OCI-LY7 (cell line): Measurements from ENCODE around the gene VWF.

Experiments
- EZH2phosphoT487 ChIP-seq: fragments of 200-600 bp; sonication (generic); IDR thresholded peaks from 2 replicates; pipeline ENCODE4 v1.6.1; 2018; ENCODE audit warnings: low read depth, borderline replicate concordance, mild to moderate bottlenecking, mixed run types, antibody characterized with exemption, low read length, moderate library complexity, mixed read lengths
- TF ChIP-seq, protein P1 (sequence below): fragments of 200-600 bp; sonication (generic); conservative IDR thresholded peaks from 2 replicates; pipeline ENCODE4 v1.5.1; 2014; ENCODE audit warnings: mild to moderate bottlenecking, antibody characterized with exemption, low read length, moderate library complexity, mixed read lengths

DNA sequence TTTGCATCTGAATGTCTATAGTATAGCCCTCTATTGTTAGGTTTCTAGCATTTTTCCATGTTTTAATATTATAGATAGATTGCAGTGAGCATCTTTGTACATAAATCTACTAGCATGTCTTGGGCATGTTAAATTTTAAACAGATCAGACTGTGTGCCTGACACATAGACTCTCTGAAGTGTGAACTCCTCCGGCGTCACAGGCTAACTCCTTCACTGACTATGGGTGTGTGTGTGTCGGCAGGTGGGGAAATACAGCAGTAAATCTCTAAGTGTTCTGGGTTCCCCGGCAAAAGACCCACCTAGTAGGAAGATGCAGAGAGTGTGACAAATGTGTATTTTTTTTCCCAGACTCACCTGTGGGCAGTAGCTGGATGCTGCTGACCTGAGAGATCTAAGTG, 2.3 kb downstream of the VWF start:
- TF ChIP-seq, protein P1, sequence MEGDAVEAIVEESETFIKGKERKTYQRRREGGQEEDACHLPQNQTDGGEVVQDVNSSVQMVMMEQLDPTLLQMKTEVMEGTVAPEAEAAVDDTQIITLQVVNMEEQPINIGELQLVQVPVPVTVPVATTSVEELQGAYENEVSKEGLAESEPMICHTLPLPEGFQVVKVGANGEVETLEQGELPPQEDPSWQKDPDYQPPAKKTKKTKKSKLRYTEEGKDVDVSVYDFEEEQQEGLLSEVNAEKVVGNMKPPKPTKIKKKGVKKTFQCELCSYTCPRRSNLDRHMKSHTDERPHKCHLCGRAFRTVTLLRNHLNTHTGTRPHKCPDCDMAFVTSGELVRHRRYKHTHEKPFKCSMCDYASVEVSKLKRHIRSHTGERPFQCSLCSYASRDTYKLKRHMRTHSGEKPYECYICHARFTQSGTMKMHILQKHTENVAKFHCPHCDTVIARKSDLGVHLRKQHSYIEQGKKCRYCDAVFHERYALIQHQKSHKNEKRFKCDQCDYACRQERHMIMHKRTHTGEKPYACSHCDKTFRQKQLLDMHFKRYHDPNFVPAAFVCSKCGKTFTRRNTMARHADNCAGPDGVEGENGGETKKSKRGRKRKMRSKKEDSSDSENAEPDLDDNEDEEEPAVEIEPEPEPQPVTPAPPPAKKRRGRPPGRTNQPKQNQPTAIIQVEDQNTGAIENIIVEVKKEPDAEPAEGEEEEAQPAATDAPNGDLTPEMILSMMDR, result no peak
- no peak for TF ChIP-seq EZH2phosphoT487
